Endodermal cell (in vitro differentiated cells): ENCODE measurements around the gene DNMT3B. TPM values are rescaled to one million over a fixed set of nuclear protein-coding genes. Genes with fewer than 3 reads are reported as not detected.
A peak's percentile ranks its signal among the peaks of the same experiment; 100 is the strongest.

Experiments used
- DNase-seq: peaks from one replicate; pipeline ENCODE4 v3.0.0-alpha.2; 2017
- H3K27ac ChIP-seq: 2 replicates; pipeline ENCODE4 v1.5.1; 2013; ENCODE audit warnings: mild to moderate bottlenecking, low read depth, low read length, moderate library complexity
- H3K27me3 ChIP-seq: 2 replicates; pipeline ENCODE4 v1.6.1; 2013; ENCODE audit warnings: mild to moderate bottlenecking, low read length, moderate library complexity; ENCODE audit not compliant: insufficient read depth, control insufficient read depth, poor library complexity, severe bottlenecking
- H3K36me3 ChIP-seq: 2 replicates; pipeline ENCODE4 v1.7.0; 2013; ENCODE audit warnings: mild to moderate bottlenecking, low read length, moderate library complexity; ENCODE audit not compliant: control insufficient read depth, insufficient read depth
- H3K4me1 ChIP-seq: one replicate; pipeline ENCODE4 v1.7.0; 2013; ENCODE audit warnings: low read length; ENCODE audit not compliant: control insufficient read depth, insufficient read depth
- H3K4me3 ChIP-seq: 2 replicates; pipeline ENCODE4 v1.5.1; 2013; ENCODE audit warnings: mild to moderate bottlenecking, low read length, moderate library complexity
- H3K9ac ChIP-seq: 2 replicates; pipeline ENCODE4 v1.6.1; 2013; ENCODE audit warnings: mild to moderate bottlenecking, low read length, moderate library complexity; ENCODE audit not compliant: poor library complexity, severe bottlenecking; ENCODE audit errors: extremely low read depth
- H3K9me3 ChIP-seq: 2 replicates; pipeline ENCODE4 v1.6.1; 2013; ENCODE audit warnings: mild to moderate bottlenecking, low read length, moderate library complexity; ENCODE audit not compliant: control insufficient read depth
- H3K27ac Mint-ChIP-seq: 2 replicates; pipeline ENCODE4 v1.8.0; 2020; ENCODE audit warnings: mixed read lengths
- H3K27me3 Mint-ChIP-seq: 2 replicates; pipeline ENCODE4 v1.8.0; 2021; ENCODE audit warnings: mild to moderate bottlenecking, mixed read lengths; ENCODE audit not compliant: insufficient read depth
- H3K36me3 Mint-ChIP-seq: 2 replicates; pipeline ENCODE4 v1.8.0; 2020; ENCODE audit warnings: low read depth, mixed read lengths
- H3K4me1 Mint-ChIP-seq: 2 replicates; pipeline ENCODE4 v1.8.0; 2020; ENCODE audit warnings: mixed read lengths
- H3K4me3 Mint-ChIP-seq: 2 replicates; pipeline ENCODE4 v1.8.0; 2020; ENCODE audit warnings: mild to moderate bottlenecking, moderate library complexity, mixed read lengths
- H3K9me3 Mint-ChIP-seq: 2 replicates; pipeline ENCODE4 v1.8.0; 2020; ENCODE audit warnings: mild to moderate bottlenecking, mixed read lengths
- CTCF ChIP-seq: fragments of 200-600 bp; sonication (generic); conservative IDR thresholded peaks from 2 replicates; pipeline ENCODE4 v1.5.0; 2021; ENCODE audit warnings: antibody characterized with exemption, mild to moderate bottlenecking
- WGBS, 2 experiments: methylation state at CpG; one replicate each; pipeline versions ENCODE4 v1.1.5 to v1.1.7; 2013; ENCODE audit warnings: missing lambda C conversion rate in 2 of 2, mixed read lengths in 1 of 2; ENCODE audit not compliant: insufficient coverage in 1 of 2, insufficient read length in 1 of 2; 5-methylcytosine and 5-hydroxymethylcytosine counted together
- total RNA-seq, 2 donors: library from RNA; stranded (reverse); fragmentation: NEBNext Ultra II Directional in 1 of 2; extraction: Animal tissue kit (Norgen Biotek cat#: 25700) in 1 of 2; gene quantifications; 2 replicates in 1 of 2; 3 replicates in 1 of 2; pipeline ENCODE4 v1.2.1, GENCODE V29; 2021

DNMT3B gene
- total RNA-seq, 2 donors from 2014 or later: 82.1 to 283 TPM

GRCh38 chr20:32804817-32805216 is 42.6 kb downstream of the DNMT3B start:
- no peaks in the 10 kb centered on the region for H3K9me3 Mint-ChIP-seq
- H3K27me3 Mint-ChIP-seq: no peaks in the 10 kb centered on the region
- H3K36me3 Mint-ChIP-seq: peaks cover 97% of the 10 kb centered on the region
- Histone ChIP-seq H3K4me3 (no peak overlapping the region), H3K9me3 (no peaks in the 10 kb centered on the region), H3K27me3 (no peaks in the 10 kb centered on the region), H3K36me3 (peaks cover 98% of the 10 kb centered on the region), H3K4me1 (peaks cover 6% of the 10 kb centered on the region), H3K27ac (no peak overlapping the region), H3K9ac (no peak overlapping the region)
- 90 to 93% methylated on average over 2 of the region's 3 CpGs for WGBS, 2 experiments
- H3K4me3 Mint-ChIP-seq: no peak overlapping the region
- H3K4me1 Mint-ChIP-seq: peaks cover 35% of the 10 kb centered on the region
- TF ChIP-seq CTCF: no peak
- peak overlapping the region; percentile 7 for H3K27ac Mint-ChIP-seq
- no peak for DNase-seq

- WGBS, 2 experiments: 97% methylated on average over 6 to 8 of the region's 8 CpGs
- Mint-ChIP-seq H3K27me3 (no peaks in the 10 kb centered on the region), H3K36me3 (peaks cover 94% of the 10 kb centered on the region), H3K4me1 (peaks cover 35% of the 10 kb centered on the region), H3K4me3 (no peak overlapping the region), H3K27ac (peak overlapping the region; percentile 7), H3K9me3 (no peaks in the 10 kb centered on the region)
- peak overlapping the region; percentile 16 for H3K27ac ChIP-seq
- H3K9me3 ChIP-seq: no peaks in the 10 kb centered on the region
- no peak for DNase-seq
- H3K4me3 ChIP-seq: no peak overlapping the region
- H3K27me3 ChIP-seq: no peaks in the 10 kb centered on the region
- H3K36me3 ChIP-seq: peaks cover 98% of the 10 kb centered on the region
- no peak overlapping the region for H3K9ac ChIP-seq
- no peak for TF ChIP-seq CTCF
- H3K4me1 ChIP-seq: peaks cover 6% of the 10 kb centered on the region
These were observed 43.5 kb downstream of the DNMT3B start for GRCh38 chr20:32805721-32806120.

- Mint-ChIP-seq H3K27ac (peak overlapping the region; percentile 7), H3K4me3 (no peak overlapping the region), H3K27me3 (no peaks in the 10 kb centered on the region), H3K4me1 (peaks cover 35% of the 10 kb centered on the region), H3K9me3 (no peaks in the 10 kb centered on the region), H3K36me3 (peaks cover 88% of the 10 kb centered on the region)
- WGBS, 2 experiments: 88 to 93% methylated on average over 3 to 5 of the region's 5 CpGs
- Histone ChIP-seq H3K27me3 (no peaks in the 10 kb centered on the region), H3K9ac (no peak overlapping the region), H3K36me3 (peaks cover 93% of the 10 kb centered on the region), H3K4me3 (no peak overlapping the region), H3K9me3 (no peaks in the 10 kb centered on the region), H3K4me1 (peaks cover 6% of the 10 kb centered on the region), H3K27ac (peak overlapping the region; percentile 37)
- TF ChIP-seq CTCF: no peak
- no peak for DNase-seq
These were observed 44.2 kb downstream of the DNMT3B start for GRCh38 chr20:32806356-32806755.
